Choroid plexus epithelial cell (primary cell): ENCODE data around the gene DOCK10.
A peak's percentile ranks its signal among the peaks of the same experiment; 100 is the strongest.

Experiments used
- DNase-seq: peaks from one replicate; pipeline ENCODE4 v3.0.0-alpha.2; 2010; ENCODE audit warnings: low read depth
- H3K4me3 ChIP-seq: 2 replicates; pipeline ENCODE4 v1.5.1; 2011; ENCODE audit warnings: low read depth, mild to moderate bottlenecking, control low read depth, low read length, moderate library complexity
- TF ChIP-seq, protein P1 (sequence below): conservative IDR thresholded peaks from 2 replicates; pipeline ENCODE4 v1.5.1; 2011; ENCODE audit warnings: low read depth, mild to moderate bottlenecking, control low read depth, inconsistent platforms, low read length, moderate library complexity

Gene DOCK10

DNA sequence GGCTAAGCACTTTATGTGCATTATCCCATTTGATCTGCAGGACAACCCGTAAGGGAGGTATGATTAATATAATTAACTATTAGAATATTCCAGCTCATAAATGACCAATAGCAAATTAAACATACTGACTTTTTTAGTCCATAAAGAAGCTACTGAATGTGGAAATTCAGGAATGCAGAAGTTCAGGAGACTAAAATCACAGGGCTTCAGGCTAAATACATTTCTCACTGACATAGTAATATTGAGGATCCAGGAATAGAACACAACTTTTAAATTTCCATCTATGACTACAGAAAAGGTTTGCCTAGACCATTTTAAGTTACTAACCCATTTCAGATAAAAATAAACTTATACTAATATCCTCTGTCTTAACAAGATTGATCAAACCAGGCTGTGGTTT, 228.7 kb downstream of the DOCK10 start:
- H3K4me3 ChIP-seq, result no peak overlapping the region
- DNase-seq, result no peak
- TF ChIP-seq, protein P1, sequence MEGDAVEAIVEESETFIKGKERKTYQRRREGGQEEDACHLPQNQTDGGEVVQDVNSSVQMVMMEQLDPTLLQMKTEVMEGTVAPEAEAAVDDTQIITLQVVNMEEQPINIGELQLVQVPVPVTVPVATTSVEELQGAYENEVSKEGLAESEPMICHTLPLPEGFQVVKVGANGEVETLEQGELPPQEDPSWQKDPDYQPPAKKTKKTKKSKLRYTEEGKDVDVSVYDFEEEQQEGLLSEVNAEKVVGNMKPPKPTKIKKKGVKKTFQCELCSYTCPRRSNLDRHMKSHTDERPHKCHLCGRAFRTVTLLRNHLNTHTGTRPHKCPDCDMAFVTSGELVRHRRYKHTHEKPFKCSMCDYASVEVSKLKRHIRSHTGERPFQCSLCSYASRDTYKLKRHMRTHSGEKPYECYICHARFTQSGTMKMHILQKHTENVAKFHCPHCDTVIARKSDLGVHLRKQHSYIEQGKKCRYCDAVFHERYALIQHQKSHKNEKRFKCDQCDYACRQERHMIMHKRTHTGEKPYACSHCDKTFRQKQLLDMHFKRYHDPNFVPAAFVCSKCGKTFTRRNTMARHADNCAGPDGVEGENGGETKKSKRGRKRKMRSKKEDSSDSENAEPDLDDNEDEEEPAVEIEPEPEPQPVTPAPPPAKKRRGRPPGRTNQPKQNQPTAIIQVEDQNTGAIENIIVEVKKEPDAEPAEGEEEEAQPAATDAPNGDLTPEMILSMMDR, result no peak

DNA sequence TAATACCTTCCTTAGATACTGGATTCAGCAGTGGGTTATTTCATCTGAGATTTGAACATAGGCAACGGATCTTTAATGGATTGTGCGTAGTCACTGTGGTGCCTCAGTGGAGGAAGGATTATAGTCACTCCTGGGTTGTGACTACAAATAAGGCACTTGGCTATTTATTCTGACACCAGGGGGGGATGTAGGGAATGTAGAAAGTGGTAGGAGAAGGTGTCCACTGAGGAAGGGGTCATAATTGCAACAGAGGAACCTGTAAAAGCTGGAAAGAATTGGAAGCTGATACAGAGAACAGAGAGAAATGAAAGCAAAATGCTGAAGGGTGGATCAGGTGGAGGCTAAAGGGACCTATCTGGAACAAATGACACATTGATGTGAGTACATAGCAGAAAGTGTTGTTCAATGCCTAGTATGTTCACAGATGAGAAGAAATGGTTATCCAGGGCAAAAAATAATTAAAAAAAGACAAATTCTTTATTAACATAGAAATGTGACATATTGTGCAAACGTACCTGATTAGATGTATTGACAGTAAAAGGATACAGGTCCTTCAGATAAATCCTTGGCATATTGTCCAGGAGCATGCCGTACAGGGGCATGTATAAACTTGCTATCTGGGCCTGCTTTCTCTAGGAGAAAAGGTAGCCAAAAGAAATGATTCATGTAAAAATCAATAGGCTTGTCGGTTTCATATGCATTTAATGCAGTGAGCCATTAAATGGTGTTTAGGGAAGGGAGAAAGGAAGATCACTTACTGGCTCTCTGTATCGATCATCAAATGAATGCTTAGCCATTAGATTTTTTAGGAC, 234.9 kb downstream of the DOCK10 start:
- H3K4me3 ChIP-seq, result no peak overlapping the region
- DNase-seq, result peak; percentile 48
- TF ChIP-seq, protein P1, result peak; percentile 54

DNA sequence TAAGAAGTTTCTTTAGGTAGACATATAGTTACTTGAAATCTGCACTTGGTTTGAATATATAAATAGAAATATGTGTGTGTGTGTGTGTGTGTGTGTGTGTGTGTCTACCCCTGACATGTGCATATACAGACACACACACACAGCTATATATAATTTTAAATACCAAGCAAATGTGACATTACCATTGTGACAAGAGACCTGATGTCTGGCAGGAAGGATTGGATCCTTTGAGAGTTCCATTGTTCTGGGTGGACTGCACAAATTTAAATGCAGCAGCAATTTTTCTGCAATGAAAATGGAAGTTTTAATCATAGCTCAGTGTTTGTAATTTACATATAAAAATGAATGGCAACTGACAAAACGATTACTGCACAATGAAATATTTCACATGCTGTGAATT, 238.3 kb downstream of the DOCK10 start:
- no peak overlapping the region for H3K4me3 ChIP-seq
- TF ChIP-seq, protein P1, result no peak
- DNase-seq, result no peak

DNA sequence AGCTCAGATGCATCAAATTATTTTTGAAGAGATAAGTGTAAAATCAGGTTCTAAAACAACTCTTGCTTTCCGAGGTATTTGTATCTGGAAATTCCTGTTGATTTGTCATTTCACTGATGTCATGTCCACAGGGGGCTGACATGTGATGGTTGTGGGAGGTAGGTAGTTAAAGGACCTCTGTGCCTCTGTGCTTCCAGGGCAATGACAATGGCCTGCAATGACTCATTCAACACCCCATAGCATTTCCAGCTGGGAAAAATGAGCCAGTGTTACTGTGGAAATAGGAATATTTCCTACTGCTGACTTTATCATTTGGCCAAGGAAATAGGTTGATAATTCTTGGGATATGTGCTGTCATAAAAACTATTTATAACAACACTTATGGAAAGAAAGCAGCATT, 239.9 kb downstream of the DOCK10 start:
- TF ChIP-seq, protein P1, result no peak
- no peak overlapping the region for H3K4me3 ChIP-seq
- DNase-seq, result peak; percentile 24

DNA sequence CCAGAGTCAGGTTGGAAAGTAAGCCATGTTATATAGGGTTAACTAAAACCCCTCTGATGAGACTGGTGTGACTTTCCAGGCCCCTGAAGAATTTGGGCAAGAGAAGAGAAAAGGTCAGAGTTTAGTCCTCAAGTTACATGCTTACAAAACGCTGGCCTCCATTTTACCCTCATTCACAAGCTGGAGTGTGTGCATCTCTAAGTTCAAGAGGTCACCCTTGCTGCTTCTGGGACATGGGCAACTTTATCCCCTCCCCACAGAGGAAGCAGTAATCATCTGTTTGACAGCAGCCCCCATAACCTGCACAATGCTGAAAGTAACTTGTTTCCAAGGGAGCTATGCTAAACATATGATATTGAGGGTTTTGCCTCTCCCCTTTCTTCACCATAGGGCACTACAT, 240.9 kb downstream of the DOCK10 start:
- DNase-seq, result no peak
- H3K4me3 ChIP-seq, result no peak overlapping the region
- TF ChIP-seq, protein P1, result no peak

DNA sequence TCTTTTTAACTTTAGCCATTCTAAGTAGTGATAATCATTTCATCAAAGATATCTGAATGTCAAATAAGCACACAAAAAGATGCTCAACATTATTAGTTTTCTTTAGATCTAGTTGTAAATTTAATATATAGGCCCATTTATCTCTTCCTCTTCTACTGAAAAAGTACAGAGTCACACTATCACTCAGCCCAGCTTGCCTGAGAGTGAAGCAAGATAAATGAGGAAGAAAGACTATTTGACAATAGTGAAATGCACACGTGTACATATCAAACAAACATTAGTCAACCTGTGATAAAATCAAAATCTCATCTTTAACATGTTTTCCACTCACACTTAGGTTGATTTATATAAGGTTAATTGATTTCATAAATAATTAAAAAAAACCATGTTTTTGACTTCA, 242.6 kb downstream of the DOCK10 start:
- no peak overlapping the region for H3K4me3 ChIP-seq
- TF ChIP-seq, protein P1, result no peak
- DNase-seq, result no peak

DNA sequence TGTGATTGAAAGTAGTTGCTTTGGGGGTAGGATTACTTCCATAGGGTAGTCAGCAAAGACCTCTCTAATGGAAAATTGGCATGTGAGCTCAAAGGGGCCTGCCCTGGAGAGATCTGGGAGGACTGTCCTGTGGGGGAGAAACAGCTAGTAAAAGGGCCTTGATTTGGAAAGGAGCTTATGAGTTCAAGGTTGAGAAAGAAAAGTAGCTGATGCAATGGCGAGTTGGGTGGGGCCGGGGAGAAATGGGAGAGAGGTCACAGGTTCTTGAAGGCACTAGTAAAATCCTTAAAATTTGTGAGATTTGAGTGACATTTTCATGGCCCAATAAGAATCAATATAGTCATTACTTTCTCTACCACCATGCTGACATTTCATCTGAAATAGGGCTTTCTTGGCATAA, 244.1 kb downstream of the DOCK10 start:
- TF ChIP-seq, protein P1, result no peak
- no peak overlapping the region for H3K4me3 ChIP-seq
- DNase-seq, result no peak
